Measurements from ENCODE around the gene GCSAM. TPM values are rescaled to one million over a fixed set of nuclear protein-coding genes. Genes with fewer than 3 reads are reported as not detected.

Gene GCSAM
- total RNA-seq, 2 donors from 2014 or later: not detected

DNA sequence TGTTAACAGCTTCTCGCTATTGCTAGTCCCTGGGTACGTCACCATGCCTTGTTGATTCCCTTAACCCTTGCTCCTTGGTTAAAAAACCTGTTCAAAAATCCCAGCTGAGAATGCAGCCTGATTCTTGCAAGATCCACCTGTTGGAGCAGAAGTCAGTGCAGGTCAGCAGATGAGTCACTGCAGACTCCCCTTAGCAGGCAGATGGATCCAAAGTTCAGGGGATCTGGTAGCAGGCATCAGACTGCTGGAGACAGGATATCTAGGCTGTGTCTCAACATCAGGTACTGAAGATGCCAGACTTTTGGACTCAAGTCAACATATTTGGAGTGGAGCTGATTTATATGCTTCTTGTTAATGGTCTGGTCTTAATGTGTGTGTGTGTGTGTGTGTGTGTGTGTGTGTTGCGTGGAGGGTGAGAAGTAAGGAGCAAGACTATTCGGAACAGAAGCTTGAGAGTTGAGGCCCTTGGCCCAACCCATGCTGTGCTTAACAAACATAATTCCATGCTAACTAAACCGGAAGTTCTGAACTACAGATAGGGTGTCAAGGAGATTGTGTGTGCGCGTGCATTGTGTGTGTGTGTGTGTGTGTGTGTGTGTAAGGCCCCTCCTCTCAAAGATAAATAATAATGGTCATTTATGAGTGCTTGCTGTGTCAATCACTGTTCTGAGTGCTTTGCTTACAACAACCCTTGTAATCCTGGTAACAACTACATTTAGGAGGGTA, 47.9 kb downstream of the GCSAM start:
- Histone ChIP-seq H3K27me3 (no peaks in the 10 kb centered on the region), H3K36me3 (replicated peaks in 1 of 2; ENCODE audit: insufficient read depth in 1 of 2, low read depth in 2 of 2) (no peaks in the 10 kb centered on the region), H3K27ac (peak overlapping the region in 3 of 4 donors; percentile 87 to 94 (median 91)), H3K4me3 (no peak overlapping the region), H3K9me3 (no peaks in the 10 kb centered on the region), H3K4me1 (peaks cover 26% of the 10 kb centered on the region)
- WGBS, 2 donors: 66 to 68% methylated on average over 7 of the region's 7 CpGs
- DNase-seq: peak in 1 of 4 donors; percentile 23
- intact Hi-C loops (cut with DNase I): no loop called here
- ATAC-seq: no peak
- TF ChIP-seq, protein P1, sequence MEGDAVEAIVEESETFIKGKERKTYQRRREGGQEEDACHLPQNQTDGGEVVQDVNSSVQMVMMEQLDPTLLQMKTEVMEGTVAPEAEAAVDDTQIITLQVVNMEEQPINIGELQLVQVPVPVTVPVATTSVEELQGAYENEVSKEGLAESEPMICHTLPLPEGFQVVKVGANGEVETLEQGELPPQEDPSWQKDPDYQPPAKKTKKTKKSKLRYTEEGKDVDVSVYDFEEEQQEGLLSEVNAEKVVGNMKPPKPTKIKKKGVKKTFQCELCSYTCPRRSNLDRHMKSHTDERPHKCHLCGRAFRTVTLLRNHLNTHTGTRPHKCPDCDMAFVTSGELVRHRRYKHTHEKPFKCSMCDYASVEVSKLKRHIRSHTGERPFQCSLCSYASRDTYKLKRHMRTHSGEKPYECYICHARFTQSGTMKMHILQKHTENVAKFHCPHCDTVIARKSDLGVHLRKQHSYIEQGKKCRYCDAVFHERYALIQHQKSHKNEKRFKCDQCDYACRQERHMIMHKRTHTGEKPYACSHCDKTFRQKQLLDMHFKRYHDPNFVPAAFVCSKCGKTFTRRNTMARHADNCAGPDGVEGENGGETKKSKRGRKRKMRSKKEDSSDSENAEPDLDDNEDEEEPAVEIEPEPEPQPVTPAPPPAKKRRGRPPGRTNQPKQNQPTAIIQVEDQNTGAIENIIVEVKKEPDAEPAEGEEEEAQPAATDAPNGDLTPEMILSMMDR (IDR thresholded peaks at IDR 0.05): no peak
- no peak for TF ChIP-seq POLR2A (IDR thresholded peaks at IDR 0.05)

DNA sequence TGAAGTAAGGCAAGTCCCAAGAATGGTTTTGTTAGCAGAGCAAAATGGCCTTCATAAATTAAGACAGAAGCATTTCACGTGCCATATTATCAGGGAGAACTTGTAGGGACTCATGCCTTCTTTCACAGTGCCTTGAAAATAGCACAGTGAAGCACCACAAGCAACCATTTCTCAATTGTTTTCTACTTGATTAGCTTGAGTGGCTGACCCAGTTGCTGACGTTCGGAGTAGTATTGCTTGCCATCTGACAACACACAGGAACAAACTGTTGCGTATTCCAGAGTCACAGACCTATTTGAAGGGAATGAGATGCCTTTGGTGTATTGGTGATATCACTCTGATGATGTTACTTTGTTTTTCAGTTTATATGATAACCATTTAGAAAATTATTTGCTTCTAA, 49.8 kb downstream of the GCSAM start:
- H3K4me1 ChIP-seq: peaks cover 17% of the 10 kb centered on the region
- no peak overlapping the region for H3K27ac ChIP-seq
- H3K36me3 ChIP-seq (replicated peaks in 1 of 2; ENCODE audit: insufficient read depth in 1 of 2, low read depth in 2 of 2): no peaks in the 10 kb centered on the region
- H3K9me3 ChIP-seq: no peaks in the 10 kb centered on the region
- no peaks in the 10 kb centered on the region for H3K27me3 ChIP-seq
- TF ChIP-seq POLR2A (IDR thresholded peaks at IDR 0.05): no peak
- TF ChIP-seq, protein P1 (IDR thresholded peaks at IDR 0.05): no peak
- intact Hi-C loops (cut with DNase I): no loop called here
- WGBS, 2 donors: 85 to 87% methylated on average over 4 of the region's 4 CpGs
- ATAC-seq (no peak), DNase-seq (no peak)
- no peak overlapping the region for H3K4me3 ChIP-seq

DNA sequence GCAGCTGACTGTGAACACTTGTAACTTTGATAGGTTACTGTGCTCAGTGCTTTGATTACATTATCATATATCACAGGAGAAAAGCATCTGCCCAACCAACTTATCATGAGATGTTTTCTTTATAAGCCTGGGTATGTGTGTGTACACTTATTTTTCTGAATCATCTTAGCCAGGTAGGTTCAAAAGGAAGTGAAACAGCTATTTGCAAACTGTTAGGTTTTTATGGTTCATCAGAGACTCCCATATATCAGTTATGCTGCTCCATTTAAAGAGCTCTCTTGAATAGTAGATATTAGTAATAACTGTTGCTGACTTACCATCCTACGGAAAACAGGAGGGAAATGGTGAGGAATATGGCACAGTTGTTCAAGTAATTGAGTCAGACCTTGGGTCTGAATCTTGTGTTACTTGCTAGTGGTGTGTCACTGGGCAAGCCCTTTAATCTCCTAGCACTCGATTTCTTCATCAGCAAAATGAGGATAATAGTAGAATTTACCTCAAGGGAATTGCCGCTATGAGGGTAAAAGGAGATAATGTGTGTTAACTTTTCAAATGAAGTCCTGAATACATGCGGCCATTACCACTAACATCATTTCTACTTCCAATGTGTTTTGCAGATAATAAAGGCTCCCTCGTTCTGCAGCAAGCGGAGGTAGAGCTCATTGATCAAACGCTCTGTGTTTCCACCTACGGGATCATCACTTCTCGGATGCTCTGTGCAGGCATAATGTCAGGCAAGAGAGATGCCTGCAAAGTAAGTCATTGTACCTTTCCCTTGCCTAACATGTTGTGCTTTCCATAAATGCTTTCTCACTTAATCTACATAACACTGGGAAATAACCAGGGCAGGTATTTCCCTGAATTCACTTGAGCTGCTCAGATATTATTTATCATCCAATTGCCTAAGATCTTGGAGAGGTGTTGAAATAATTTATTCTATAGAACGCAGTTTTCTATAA, 54.6 kb downstream of the GCSAM start:
- H3K27me3 ChIP-seq: no peaks in the 10 kb centered on the region
- H3K27ac ChIP-seq: no peak overlapping the region
- no peaks in the 10 kb centered on the region for H3K36me3 ChIP-seq (replicated peaks in 1 of 2; ENCODE audit: insufficient read depth in 1 of 2, low read depth in 2 of 2)
- TF ChIP-seq, protein P1 (IDR thresholded peaks at IDR 0.05): no peak
- no peak for TF ChIP-seq POLR2A (IDR thresholded peaks at IDR 0.05)
- 83% methylated on average over 10 of the region's 10 CpGs for WGBS, 2 donors
- DNase-seq (no peak), ATAC-seq (no peak)
- no peak overlapping the region for H3K4me3 ChIP-seq
- no peaks in the 10 kb centered on the region for H3K9me3 ChIP-seq
- H3K4me1 ChIP-seq: peaks cover 20% of the 10 kb centered on the region
- intact Hi-C loops (cut with DNase I): no loop called here

DNA sequence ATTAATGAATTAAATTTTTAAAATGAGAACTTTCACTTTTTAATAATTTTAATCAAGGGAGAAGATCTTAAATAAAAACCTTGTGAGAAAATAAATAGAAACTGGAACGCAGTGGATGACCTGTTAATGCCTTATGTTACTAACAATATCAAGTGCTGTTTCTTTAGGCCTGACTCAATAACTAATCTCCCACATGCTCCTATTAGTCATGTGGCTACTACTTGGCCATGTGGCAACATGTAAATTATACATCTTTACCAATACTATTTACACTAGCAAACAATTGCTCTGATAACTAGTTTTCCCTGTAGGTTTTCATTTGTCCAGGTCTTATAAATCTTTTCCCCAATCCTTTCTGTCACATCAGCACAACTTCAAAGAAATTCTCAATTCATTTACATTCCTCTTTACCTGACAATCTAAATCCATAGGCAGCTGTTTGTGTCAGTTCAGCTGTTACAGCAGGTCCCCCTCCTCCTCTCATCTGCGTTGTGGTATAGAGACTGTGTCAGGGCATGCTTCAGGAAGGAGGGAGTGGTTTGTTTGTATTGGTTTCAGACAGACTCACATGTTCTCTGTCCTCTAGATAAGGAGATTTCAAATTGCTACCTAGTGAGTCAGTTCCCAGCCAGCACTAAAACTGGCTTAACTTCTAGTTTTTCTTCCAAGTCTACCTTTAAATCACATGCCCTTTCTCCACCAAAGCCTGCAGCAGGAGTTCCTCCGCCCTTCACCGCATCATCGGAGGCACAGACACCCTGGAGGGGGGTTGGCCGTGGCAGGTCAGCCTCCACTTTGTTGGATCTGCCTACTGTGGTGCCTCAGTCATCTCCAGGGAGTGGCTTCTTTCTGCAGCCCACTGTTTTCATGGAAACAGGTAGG, 58.2 kb downstream of the GCSAM start:
- Histone ChIP-seq H3K27me3 (no peaks in the 10 kb centered on the region), H3K9me3 (no peaks in the 10 kb centered on the region), H3K4me1 (peaks cover 20% of the 10 kb centered on the region), H3K36me3 (replicated peaks in 1 of 2; ENCODE audit: insufficient read depth in 1 of 2, low read depth in 2 of 2) (no peaks in the 10 kb centered on the region), H3K4me3 (no peak overlapping the region), H3K27ac (peak overlapping the region; percentile 61 to 84 (median 76))
- intact Hi-C loops (cut with DNase I): no loop called here
- TF ChIP-seq, protein P1 (IDR thresholded peaks at IDR 0.05): no peak
- peak in 2 of 3 donors; percentile 23 to 40 for TF ChIP-seq POLR2A (IDR thresholded peaks at IDR 0.05)
- DNase-seq: peak; percentile 61 to 81 (median 65)
- peak; percentile 99 for ATAC-seq
- 8 to 11% methylated on average over 6 of the region's 6 CpGs for WGBS, 2 donors

All from body of pancreas (tissue), 4 donors.